Activated CD4-positive, alpha-beta T cell treated with anti-CD3 and anti-CD28 coated beads for 4 hours (primary cell): ENCODE results near the gene ATG13.

Experiments
- DNase-seq, 2 donors: peaks; one replicate each; pipeline ENCODE4 v3.0.0-alpha.2; 2020

Gene ATG13

DNA sequence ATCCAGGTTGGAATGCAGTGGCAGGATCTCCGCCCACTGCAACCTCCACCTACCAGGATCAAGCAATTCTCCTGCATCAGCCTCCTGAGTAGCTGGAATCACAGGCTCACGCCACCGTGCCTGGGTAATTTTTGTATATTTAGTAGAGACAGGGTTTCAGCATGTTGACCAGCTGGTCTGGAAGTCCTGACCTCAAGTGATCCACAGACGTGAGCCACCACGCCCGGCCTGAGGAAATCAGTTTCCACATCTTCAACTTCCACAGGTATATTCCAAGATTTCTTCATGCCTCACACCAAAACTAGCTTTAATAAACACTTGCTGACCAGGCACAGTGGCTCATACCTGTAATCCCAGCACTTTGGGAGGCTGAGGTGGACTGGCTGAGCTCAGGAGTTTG, 8.0 kb upstream of the ATG13 start:
- DNase-seq = no peak

DNA sequence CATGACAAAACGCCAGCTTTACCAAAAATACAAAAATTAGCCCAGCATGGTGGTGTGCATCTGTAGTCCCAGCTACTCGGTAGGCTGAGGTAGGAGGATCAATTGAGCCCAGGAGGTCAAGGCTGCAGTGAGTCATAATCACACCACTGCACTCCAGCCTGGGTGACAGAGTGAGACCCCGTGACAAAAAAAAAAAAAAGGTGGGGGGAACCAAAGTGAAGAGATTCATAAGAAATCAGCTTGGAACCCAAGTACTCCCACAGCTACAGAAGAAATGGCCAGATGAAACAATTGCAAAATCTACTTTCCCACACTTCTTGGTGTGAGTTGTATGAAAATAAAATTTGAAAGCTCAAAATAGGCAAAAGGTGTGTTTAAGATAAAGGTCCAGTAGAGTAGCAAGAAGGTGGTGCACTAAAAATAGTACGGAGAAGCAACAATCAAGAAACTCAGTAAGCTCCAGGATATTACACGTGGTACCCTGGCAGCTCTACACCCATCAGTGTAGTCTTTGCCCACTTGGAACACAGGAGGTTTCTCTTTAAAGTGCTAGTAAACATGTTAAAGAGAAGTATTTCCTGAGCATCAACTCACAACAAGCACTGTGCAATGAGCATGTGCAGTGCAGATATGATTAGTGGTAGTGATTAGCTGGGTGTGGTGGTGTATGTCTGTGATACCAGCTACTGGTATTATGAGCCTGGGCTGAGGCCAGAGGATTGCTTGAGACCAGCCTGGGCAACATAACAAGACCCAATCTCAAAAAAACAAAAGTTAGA, 5.6 kb upstream of the ATG13 start:
- no peak for DNase-seq

DNA sequence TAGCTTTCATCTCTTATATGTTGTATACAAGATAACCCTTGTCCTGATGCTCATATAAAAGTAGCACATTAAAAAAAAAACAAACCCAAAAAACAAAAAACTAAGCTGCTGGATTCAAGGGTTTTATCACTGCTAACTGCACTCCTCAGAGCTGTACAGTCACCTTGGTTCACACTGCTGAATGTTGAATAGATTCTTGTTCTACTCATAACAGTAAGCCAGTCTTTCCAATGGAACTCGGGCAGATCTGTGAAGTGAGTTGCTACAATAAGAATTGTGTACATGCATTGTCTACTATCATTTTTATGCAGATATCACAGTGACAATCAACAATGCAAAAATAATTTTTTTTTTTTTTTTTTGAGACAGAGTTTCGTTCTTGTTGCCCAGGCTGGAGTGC, 5.0 kb upstream of the ATG13 start:
- no peak for DNase-seq

DNA sequence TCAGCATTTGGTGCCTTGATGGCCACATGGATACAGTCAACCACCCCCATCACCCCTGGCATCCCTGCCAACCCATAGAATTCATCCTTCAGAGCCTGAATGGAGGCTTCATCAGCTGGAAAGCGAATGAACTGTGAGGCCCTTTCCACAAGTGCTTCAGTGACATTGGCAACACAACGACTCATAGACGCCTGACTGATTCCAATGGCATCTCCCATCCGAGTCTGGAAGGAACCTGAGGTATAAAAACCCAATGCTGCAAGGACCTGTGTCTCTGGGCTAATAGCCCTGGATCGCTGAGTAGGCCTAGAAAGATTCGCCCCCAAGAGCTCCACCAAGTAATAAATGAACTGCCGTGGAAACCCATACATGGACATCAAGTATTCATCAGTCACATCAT, 1.6 kb upstream of the ATG13 start:
- DNase-seq = no peak

DNA sequence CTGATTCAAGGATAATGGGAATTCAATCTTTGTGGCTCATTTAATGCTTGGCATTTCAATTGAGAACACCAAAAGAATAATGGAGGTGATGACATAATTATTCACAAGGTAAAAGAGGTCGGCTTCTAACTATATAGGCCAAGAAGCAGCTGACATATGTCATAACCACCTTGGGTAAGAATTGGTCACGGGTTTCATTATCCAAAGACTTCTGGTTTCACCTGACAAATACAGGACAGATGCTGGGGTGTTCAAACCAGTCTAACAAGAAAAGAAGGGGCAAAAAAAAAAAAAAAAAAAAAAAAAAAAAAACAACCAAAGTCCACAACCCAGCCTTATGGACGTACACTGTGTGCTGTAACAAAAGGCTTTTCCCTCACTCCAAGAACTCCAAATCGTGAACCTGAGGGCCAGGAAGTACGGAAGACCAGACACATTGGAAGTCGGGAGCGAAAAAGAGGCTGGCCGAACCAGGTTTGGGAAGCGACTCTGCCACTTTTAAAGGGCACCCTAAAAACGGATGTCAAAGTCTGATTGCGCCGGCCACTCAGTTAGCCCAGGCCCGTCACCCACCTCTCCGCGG, 711 bp upstream of the ATG13 start:
- no peak for DNase-seq

DNA sequence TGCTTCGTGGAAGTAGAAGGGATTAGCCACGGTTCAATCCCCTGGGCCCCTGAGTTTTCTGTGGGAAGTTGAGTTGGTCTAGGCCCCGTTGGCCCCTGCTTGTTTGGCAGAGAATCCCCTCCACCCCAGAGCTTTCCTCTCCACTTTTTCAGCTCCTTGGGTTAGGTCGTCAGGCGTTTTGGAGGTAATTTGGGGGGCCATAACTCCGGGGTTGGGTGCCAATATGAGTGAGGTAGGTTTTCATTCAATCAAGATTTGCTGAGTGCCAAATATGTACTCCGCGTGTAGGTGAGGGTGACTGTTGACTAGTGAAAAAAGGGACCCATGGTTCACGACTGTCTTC, 590 bp downstream of the ATG13 start:
- no peak for DNase-seq

DNA sequence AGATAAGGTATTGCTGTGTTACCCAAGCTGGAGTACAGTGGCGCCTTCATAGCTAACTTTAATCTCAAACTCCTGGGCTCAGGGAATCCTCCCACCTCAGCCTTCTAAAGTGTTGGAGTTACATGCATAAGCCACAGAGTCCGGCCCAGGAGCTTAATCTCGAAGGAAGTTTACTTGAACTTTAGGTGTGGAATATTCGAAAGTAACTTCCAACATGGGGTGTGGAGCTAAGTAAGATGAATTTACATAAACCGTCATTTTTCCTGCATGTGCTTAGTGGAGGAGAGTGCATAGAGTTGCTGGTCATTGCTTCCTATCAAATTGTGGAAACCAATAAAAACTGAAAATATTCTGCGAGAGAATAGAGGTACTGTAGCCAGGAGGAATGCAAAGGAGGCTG, 1.5 kb downstream of the ATG13 start:
- DNase-seq = no peak

DNA sequence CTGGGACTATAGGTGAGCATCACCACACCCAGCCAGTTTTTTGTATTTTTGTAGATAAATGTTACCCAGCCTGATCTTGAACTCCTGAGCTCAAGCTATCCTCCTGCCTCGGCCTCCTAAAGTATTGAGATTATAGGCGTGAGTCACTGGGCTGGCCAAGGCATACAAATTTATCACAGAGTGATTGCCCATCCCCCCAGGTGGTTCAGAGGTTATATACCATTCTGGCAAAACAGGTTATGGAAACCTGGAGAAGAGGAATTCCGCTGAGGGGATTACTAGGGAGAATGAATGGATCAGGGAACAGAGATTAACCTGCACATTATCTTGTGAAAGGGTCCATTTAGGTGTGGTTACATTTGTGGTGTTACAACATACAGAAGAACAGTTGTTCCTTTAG, 8.1 kb downstream of the ATG13 start:
- DNase-seq = no peak

DNA sequence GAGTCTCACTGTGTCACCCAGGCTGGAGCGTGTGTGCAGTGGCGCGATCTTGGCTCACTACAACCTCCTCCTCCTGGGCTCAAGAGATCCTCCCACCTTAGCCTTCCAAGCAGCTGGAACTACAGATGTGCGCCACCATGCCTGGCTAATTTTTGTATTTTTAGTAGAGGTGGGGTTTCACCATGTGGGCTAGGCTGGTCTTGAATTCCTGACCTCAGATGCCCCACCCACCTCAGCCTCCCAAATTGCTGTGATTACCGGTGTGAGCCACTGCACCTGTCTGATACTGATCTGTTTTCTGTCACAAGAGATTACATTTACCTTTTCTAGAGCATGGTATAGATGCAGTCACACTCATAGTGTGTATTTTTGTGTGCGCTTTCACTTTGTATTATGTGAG, 11.6 kb downstream of the ATG13 start:
- no peak for DNase-seq

DNA sequence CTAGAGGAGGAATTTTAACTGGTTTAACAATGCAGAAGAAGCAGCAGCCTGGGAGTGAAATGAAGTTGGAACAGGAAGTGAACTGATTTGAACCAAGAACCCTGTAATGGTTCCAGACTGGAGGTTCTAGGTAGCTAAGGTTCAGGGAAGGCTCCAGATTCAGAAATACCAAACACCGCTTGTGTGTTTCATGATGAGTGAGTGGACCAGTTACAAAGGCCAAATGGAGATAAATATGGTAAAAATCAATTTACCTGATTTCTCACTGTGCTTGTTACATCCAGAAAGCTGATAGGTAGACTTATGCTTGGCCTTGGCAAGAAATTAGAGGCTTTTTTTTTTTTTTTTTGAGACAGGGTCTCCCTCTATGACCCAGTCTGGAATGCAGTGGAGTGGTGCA, 12.9 kb downstream of the ATG13 start:
- no peak for DNase-seq

DNA sequence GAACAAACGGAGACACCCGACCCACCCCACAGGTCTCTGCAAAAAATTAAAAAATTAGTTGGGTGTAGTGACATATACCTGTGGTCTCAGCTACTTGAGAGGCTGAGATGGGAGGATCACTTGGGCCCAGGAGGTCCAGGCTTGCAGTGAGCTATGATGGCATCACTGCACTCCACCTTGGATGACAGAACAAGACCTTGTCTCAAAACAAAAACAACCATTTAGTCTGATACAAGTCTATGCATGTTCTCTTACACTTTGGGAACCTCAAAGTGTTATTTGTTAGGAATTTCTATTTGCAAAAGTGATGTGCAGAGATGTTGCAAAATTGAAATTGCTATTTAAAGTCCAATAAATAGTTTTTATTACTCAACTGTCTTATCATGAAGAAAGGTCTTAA, 14.3 kb downstream of the ATG13 start:
- no peak for DNase-seq

DNA sequence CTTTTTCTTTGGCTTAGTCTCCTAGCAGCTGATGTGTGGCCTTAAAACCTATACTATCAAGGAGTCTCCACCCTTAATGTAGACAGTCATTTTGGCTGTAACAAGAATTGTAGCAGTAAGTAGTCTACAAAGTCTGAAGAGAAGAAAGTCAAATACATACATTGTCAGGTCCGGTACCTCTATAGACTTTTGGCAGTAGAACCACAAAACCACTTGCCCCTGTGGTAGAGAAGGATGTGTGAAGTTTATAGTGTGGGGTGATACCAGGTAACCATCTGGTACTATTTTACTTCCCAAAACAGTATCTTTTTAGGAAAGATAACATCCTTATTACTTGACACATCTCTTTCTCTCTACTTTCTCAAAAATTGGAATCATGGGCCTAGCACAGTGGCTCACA, 15.1 kb downstream of the ATG13 start:
- DNase-seq = no peak

DNA sequence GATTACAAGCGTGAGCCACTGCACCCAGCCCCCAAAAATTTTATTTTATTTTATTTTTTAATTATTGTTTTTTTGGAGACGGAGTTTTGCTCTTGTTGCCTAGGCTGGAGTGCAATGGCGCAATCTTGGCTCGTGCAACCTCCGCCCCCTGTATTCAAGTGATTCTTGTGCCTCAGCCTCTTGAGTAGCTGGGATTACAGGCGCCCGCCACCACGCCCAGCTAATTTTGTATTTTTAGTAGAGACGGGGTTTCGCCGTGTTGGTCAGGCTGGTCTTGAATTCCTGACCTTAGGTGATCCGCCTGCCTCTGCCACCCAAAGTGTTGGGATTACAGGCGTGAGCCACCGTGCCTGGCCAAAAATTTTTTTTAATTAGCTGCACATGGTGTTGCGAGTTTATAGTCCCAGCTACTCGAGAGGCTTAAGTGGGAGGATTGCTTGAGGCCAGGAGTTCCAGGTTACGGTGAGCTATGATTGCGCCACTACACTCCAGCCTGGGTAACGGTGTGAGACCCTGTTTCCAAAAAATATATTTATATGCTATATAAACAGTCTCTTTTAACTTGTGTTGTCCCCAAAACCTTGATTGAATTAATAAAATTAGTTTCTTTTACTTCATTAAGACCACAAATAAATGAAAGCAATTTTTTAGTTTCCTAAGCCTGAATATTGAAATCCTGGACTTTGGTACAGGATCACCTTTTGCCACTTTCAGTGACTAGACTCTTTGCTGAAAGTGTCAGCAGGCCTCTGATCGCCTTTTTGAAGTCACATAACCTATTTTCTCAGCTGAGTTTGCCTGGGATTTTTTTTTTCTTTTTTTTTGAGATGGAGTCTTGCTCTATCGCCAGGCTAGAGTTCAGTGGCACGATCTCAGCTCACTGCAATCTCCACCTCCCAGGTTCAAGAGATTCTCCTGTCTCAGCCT, 16.2 kb downstream of the ATG13 start:
- no peak for DNase-seq

DNA sequence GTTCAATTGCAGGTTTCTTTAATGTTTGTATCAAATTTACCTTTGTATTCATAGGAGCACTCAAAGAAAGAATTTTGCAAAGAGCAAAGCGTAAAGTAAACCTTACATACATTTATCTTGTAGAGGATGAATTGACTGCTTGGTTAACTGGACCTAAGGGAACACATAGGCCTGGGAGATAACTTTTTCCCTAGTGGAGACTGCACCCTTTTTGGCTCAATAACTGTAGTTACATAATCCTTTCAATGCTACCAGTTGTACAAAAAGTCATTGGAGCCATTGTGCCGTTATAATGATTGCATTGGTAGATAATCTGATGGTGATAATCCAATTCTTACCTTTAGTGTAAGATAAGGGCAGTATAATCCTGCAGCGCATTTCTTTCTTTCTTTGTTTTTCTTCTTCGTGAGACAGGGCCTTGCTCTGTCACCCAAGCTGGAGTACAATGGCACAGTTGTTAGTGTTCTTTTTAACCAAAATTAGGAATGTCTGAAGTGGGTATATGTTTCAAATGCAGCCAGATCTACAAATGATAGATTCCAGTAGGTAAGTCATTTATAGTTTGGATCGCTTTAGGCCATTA, 18.3 kb downstream of the ATG13 start:
- DNase-seq = no peak

DNA sequence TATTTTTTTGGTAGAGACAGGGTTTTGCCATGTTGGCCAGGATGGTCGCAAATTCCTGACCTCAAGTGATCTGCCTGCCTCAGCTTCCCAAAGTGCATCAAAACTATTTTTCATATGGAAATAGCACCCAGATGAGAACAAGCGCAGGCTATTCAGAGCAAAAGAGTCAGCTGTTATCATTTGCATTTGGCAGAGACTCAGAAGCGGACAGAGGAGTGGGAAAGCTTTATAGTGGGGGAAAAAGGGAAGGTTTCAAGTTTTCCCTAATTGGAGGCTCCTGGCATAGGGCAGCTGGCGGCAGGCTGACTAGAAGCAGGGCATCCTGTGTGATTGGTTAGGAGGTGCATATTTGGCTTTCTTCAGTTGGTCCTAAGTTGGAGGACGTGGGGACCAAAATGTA, 20.2 kb downstream of the ATG13 start:
- DNase-seq = no peak

DNA sequence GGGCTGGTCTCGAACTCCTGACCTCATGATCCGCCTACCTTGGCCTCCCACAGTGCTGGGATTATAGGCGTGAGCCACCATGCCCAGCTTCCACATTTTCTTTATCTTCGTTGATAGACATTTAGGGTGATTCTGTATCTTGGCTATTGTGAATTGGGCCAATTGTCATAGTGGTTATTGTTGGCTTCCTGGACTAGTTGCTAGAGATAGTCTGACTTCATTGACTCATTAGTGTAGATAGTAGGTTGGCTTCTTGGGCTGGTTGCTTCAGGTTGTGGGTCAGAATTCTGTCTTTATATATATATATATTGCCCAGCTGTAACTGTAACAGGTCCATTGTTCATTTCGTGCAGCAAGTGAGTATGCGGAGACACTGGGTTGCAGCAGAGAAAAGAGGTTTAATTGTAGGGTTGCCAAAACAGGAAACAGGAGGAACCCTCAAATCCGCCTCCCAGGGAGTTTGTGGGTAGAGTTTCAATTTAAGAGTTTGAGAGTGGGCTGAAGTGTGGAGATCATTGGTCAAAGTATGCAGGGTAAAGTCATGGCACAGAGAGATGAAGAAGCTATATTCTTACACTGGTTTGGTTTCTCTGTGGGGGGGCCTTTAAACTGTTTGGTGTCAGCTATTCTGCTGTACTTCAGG, 22.0 kb downstream of the ATG13 start:
- no peak for DNase-seq

DNA sequence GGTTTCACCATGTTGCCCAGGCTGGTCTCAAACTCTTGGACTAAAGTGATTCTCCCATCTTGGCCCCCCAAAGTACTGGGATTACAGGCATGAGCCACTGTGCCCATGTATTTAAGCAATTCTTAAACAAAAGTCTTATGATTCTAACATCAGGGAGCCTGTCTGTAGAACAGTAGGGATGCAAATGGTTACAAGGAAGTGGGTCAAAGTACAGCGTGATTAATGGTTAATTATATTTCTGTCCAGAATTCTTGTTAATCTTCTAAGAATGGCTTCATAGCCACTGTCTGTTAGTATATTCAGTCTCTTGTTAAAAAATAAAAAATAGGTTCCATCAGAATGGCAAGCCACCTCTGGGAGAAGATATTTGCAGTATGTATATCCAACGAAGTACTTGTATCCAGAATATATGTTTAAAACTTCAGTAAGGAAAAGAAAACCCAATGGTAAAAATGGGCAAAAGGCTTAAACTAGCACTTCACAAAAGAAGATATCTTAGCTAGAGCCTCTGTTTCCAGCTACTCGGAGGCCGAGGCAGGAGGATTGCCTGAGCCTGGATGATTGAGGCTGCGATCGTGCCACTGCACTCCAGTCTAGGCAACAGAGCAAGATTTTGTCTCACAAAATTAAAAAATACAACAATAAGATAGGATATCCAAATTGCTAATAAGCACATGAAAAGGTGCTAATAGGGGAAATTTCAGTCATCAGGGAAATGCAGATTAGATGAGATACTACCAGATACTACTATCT, 22.9 kb downstream of the ATG13 start:
- DNase-seq = no peak

DNA sequence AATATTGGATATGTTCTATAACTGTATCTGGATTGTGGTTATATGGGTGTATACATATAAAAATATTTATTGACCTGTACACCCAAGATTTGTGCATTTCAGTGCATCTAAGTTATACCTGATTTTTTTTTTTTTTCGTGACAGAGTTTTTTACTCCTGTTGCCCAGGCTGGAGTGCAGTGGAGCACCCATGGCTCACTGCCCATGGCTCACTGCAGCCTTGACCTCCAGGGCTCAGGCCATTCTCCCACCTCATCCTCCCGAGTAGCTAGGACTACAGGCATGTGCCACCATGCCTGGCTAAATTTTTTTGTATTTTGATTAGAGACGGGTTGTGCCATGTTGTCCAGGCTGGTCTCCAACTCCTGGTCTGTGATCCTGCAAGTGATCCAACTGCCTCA, 24.3 kb downstream of the ATG13 start:
- DNase-seq = no peak

DNA sequence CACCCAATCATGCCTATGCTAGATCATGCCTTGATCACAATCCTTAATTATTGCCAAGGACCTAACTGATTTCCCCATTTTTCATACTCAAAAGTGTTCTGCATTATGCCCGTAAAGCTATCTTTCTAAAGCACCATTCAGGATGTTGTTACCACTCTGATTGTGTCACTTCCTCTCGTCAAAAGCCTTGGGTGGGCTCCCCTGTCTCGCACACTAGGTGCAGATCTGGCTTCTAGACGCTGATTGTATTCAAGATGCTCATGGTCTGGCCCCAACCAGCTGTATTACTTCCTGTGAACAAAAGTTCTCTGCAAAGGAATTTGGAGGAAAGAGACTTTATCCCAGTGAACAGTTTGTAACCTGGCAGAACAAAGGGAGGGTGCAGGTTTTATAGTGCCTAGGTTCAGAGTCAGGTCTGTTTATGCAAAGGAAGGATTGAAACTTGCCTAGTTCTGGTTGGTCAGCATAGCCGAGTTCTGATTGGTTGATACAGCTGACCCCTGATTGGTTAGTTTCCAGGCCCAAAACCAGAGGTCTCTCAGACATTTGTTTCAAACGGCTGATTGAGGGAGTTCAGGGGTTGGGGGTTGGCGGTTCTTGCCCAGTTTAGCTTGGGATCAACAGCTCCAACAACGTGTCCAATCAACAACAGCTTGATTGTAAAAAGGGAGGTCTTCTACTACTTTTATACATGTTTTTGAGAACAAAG, 25.4 kb downstream of the ATG13 start:
- DNase-seq = no peak

DNA sequence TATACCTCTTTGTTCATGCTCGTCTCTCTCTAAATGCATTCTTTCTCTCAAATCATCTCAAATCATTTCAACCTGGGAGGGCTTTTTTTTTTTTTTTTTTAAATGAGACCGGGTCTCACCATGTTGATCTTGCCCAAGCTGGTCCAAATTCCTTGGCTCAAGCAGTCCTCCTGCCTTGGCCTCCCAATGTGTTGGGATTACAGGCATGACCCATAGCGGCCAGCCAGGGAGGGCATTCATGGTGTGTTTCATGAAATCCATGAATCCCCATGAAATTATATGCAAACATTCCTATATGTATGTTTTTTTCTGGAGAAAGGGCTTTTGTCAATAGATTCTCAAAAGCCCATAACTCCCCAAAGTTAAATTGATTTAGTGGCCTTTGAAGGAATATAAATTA, 26.2 kb downstream of the ATG13 start:
- no peak for DNase-seq

DNA sequence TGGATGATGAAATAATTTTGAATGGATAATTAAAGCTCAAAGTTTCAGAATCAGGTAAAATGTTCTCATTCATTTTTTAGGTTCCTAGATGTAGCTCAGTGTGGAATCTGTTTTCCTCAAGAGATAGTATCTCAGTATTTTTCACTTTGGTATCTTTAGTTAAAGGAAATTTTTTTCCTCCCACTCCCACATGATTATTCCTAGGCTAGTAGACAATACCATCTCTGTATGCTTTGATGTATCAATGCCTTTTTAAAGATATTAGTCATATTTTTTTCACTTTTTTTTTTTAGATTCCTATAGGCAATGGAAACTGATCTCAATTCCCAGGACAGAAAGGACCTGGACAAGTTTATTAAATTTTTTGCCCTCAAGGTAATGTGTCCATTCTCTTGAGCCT, 26.6 kb downstream of the ATG13 start:
- DNase-seq = no peak
